Eye (tissue), 1 donor: ENCODE data around the gene XYLB.

Experiments
- DNase-seq: peaks from one replicate; pipeline ENCODE4 v3.0.0-alpha.2; 2015

Gene XYLB

GRCh38 chr3:38365469-38366062, 19.0 kb downstream of the XYLB start:
- no peak for DNase-seq

GRCh38 chr3:38366082-38366481, 19.5 kb downstream of the XYLB start:
- no peak for DNase-seq

GRCh38 chr3:38367779-38368178, 21.2 kb downstream of the XYLB start:
- no peak for DNase-seq

- DNase-seq: no peak
These were observed 21.7 kb downstream of the XYLB start for GRCh38 chr3:38368238-38368637.

GRCh38 chr3:38369186-38369585, 22.6 kb downstream of the XYLB start:
- DNase-seq: no peak

- no peak for DNase-seq
These were observed 23.6 kb downstream of the XYLB start for GRCh38 chr3:38370149-38370548.

GRCh38 chr3:38370861-38371260, 24.3 kb downstream of the XYLB start:
- no peak for DNase-seq

- DNase-seq: no peak
These were observed 25.1 kb downstream of the XYLB start for GRCh38 chr3:38371541-38372213.

GRCh38 chr3:38372214-38372601, 25.6 kb downstream of the XYLB start:
- DNase-seq: no peak

- DNase-seq: no peak
These were observed 27.6 kb downstream of the XYLB start for GRCh38 chr3:38374221-38374620.

- DNase-seq: no peak
These were observed 28.5 kb downstream of the XYLB start for GRCh38 chr3:38375072-38375471.

GRCh38 chr3:38375488-38376097, 29.0 kb downstream of the XYLB start:
- DNase-seq: no peak

- DNase-seq: no peak
These were observed 29.7 kb downstream of the XYLB start for GRCh38 chr3:38376098-38376816.

- no peak for DNase-seq
These were observed 32.7 kb downstream of the XYLB start for GRCh38 chr3:38379201-38379770.

GRCh38 chr3:38382506-38383080, 36.0 kb downstream of the XYLB start:
- no peak for DNase-seq

- DNase-seq: no peak
These were observed 36.7 kb downstream of the XYLB start for GRCh38 chr3:38383156-38383875.

GRCh38 chr3:38386992-38387750, 40.6 kb downstream of the XYLB start:
- DNase-seq: no peak

- DNase-seq: no peak
These were observed 41.3 kb downstream of the XYLB start for GRCh38 chr3:38387862-38388261.

- DNase-seq: no peak
These were observed 46.1 kb downstream of the XYLB start for GRCh38 chr3:38392604-38393163.

- DNase-seq: no peak
These were observed 49.7 kb downstream of the XYLB start for GRCh38 chr3:38396239-38396638.

GRCh38 chr3:38396861-38397260, 50.3 kb downstream of the XYLB start:
- no peak for DNase-seq
